Pancreas (tissue), 10 donors: Measurements from ENCODE around the gene RNF157. TPM values are rescaled to one million over a fixed set of nuclear protein-coding genes. Genes with fewer than 3 reads are reported as not detected.

Experiments
- ATAC-seq, 4 donors: fragments of 200-7000 bp; cut with Tn5 transposase; one replicate each; pipeline versions ENCODE4 v1.8.0 to v1.9.1; 2020; ENCODE audit warnings: mild to moderate bottlenecking in 4 of 4, moderate library complexity in 4 of 4
- DNase-seq, 6 donors: peaks; one replicate each; pipeline ENCODE4 v3.0.0-alpha.2; 2020
- FAIRE-seq: peaks from 2 replicates; lab custom pipeline; 2012; peaks lifted over from hg19 to GRCh38; lab: Jason Lieb, UNC
- H3K27ac ChIP-seq, 4 donors: fragments of 200-600 bp; sonication (generic); 1 replicate in 3 of 4; 2 replicates in 1 of 4; pipeline versions ENCODE4 v1.5.0 to v1.8.0; 2020
- H3K27me3 ChIP-seq, 4 donors: fragments of 200-600 bp; one replicate each; pipeline ENCODE4 v1.8.0; 2021
- H3K36me3 ChIP-seq, 3 donors: fragments of 200-600 bp; sonication (generic) in 1 of 3; one replicate each; pipeline versions ENCODE4 v1.5.0 to v1.8.0; 2020 to 2021
- H3K4me1 ChIP-seq, 3 donors: fragments of 200-600 bp; one replicate each; pipeline ENCODE4 v1.8.0; 2021
- H3K4me3 ChIP-seq, 4 donors: fragments of 200-600 bp; sonication (generic) in 2 of 4; one replicate each; pipeline versions ENCODE4 v1.5.0 to v1.8.0; 2020 to 2021
- H3K9me3 ChIP-seq, 4 donors: fragments of 200-600 bp; one replicate each; pipeline ENCODE4 v1.8.0; 2021
- CTCF ChIP-seq, 4 donors: fragments of 200-600 bp; sonication (generic) in 3 of 4; IDR thresholded peaks; one replicate each; pipeline versions ENCODE4 v1.5.0 to v1.8.0; 2021; ENCODE audit warnings: antibody characterized with exemption in 4 of 4
- whole genome bisulfite sequencing, 2 donors: extraction: QIAGEN DNeasy Blood & Tissue Kit; methylation state at CpG; one replicate each; pipeline ENCODE4 v1.1.7; 2013; 5-methylcytosine and 5-hydroxymethylcytosine counted together
- intact Hi-C, 3 donors: fragments of 100-400 bp; cut with DNase I; formaldehyde crosslinking; loops; one replicate each; pipeline versions ENCODE4 v1.11.1 to v1.14.2; 2022
- polyA plus RNA-seq, 2 donors: library from polyadenylated mRNA; stranded (reverse); fragments of 200-250 nt; gene quantifications; one replicate each; pipeline ENCODE4 v1.2.3, GENCODE V29; 2013
- total RNA-seq, 6 donors: library from RNA; stranded (reverse); fragmentation: NEBNext Ultra II Directional in 4 of 6; extraction: Animal tissue kit (Norgen Biotek cat#: 25700) in 4 of 6; gene quantifications; one replicate each; pipeline versions ENCODE4 v1.2.1 to v1.2.4, GENCODE V29; 2021 to 2023
- donor health status: healthy with polysubstance abuse.
- donor health status: DM: no; HTN: no; CAD: no; lungs with moderate emphysema.
- donor health status: DM: no; HTN: no; CAD: no.
- donor health status: control.
- donor health status: control.
- donor health status: Bipolar disorder and iron deficiency.
- donor health status: DM: yes; HTN: yes; CAD: no.
- donor health status: DM: no; HTN: no; CAD: no.
- donor health status: DM: no; HTN: no; CAD: no.
- donor health status: DM: yes; HTN: yes; CAD: no.

Gene RNF157
- total and polyA plus RNA-seq, 8 donors: 0.87 to 6.4 (median 3.3) TPM

- intact Hi-C loops: no loop called here
- Histone ChIP-seq H3K27ac (no peak overlapping the region), H3K36me3 (no peaks in the 10 kb centered on the region), H3K4me1 (peaks cover 0 to 3% (median 0%) of the 10 kb centered on the region in 3 donors), H3K27me3 (no peaks in the 10 kb centered on the region), H3K4me3 (no peak overlapping the region), H3K9me3 (no peaks in the 10 kb centered on the region)
- no peak for TF ChIP-seq CTCF (IDR thresholded peaks at IDR 0.05)
- FAIRE-seq (no peak), DNase-seq (no peak), ATAC-seq (no peak)
- 92% methylated on average over 6 of the region's 6 CpGs for WGBS, 2 donors
These were observed 97.7 kb downstream of the RNF157 start for GRCh38 chr17:76142585-76143041.

DNA sequence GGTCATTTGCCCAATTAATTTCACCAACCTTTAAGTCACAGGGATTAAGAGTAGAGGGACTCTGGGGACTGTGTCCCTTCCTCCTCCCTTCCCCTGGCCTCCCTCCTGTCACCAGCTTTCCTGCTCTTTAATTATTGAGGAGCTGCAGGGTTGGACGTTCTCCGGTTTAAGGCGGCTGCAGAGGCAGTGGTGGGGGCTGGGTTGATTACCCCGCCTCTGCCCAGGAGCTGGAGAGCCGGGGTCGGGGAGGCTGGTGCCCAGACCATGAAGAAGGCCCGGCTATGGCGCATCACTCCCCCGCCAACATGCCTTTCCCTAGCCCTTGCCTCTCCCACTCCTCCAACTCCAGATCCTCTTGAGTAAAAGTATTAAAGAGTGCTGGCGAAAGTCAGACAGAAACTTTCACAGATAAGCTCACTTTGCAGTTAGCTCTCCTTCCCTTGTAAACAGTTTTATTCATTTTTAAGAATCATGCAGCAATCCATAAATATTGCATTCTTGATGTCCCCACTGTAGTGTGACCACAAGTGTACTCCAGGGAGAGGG lies 98.2 kb downstream of the RNF157 start:
- intact Hi-C loops: no loop called here
- no peak for DNase-seq
- Histone ChIP-seq H3K27ac (no peak overlapping the region), H3K27me3 (no peaks in the 10 kb centered on the region), H3K9me3 (no peaks in the 10 kb centered on the region), H3K4me1 (peaks cover 0 to 3% (median 0%) of the 10 kb centered on the region in 3 donors), H3K4me3 (no peak overlapping the region), H3K36me3 (no peaks in the 10 kb centered on the region)
- no peak for TF ChIP-seq CTCF (IDR thresholded peaks at IDR 0.05)
- no peak for FAIRE-seq
- no peak for ATAC-seq
- 71 to 74% methylated on average over 10 of the region's 10 CpGs for WGBS, 2 donors

- intact Hi-C loops: no loop called here
- no peaks in the 10 kb centered on the region for H3K36me3 ChIP-seq
- peak within 1 kb of the TSS in 3 of 4 donors; percentile 4 to 53 (median 34) for H3K4me3 ChIP-seq
- 9 to 10% methylated on average over 55 to 59 of the region's 59 CpGs for WGBS, 2 donors
- TF ChIP-seq CTCF (IDR thresholded peaks at IDR 0.05): no peak
- peak; percentile 86 to 97 (median 92) for DNase-seq
- H3K27me3 ChIP-seq: no peaks in the 10 kb centered on the region
- H3K9me3 ChIP-seq: no peaks in the 10 kb centered on the region
- ATAC-seq: peak; percentile 89 to 93 (median 92)
- H3K27ac ChIP-seq: no peak within 1 kb of the TSS
- FAIRE-seq: no peak
- H3K4me1 ChIP-seq: peaks cover 0 to 3% (median 0%) of the 10 kb centered on the region in 3 donors
These were observed 98.9 kb downstream of the RNF157 start, which contains the start of gene FOXJ1 for GRCh38 chr17:76141212-76142038. FOXJ1 (minus strand) TSS chr17:76141245; CDS start chr17:76140395, 850 bp downstream.

DNA sequence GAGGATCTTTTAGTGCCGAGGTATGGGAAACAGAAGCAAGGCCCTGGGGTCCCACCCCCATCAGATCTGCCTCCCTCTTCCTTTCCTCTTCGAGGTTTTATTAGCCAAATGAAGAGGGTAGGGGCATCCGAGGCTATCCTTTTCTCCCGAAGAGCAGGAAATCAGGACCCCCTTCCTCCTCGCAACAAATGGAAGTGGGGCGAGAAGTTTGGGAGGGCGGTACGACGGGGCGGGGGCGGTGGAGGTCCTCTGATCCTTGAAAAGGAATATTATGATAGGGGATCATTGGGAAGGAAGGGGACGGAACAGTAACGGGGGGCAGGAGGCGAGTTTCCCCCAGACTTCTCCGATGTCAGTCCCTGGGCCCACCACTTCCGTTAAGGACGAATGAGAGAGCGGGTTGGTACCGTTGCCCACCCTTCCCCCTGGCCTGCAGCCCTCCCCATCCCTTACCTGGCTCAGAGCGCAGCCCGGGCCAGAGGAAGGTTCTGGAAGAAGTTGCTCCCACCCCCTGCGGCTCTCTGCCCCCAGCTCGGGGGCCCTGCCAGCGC lies 99.6 kb downstream of the RNF157 start:
- intact Hi-C loops: no loop called here
- no peak for ATAC-seq
- no peaks in the 10 kb centered on the region for H3K27me3 ChIP-seq
- no peak for DNase-seq
- no peak for FAIRE-seq
- H3K4me3 ChIP-seq: peak overlapping the region in 3 of 4 donors; percentile 4 to 53 (median 34)
- 8 to 13% methylated on average over 20 to 24 of the region's 24 CpGs for WGBS, 2 donors
- no peaks in the 10 kb centered on the region for H3K9me3 ChIP-seq
- peaks cover 0 to 3% (median 0%) of the 10 kb centered on the region in 3 donors for H3K4me1 ChIP-seq
- no peak overlapping the region for H3K27ac ChIP-seq
- H3K36me3 ChIP-seq: no peaks in the 10 kb centered on the region
- no peak for TF ChIP-seq CTCF (IDR thresholded peaks at IDR 0.05)
